ENCODE data around the gene NECAP2.

DNA sequence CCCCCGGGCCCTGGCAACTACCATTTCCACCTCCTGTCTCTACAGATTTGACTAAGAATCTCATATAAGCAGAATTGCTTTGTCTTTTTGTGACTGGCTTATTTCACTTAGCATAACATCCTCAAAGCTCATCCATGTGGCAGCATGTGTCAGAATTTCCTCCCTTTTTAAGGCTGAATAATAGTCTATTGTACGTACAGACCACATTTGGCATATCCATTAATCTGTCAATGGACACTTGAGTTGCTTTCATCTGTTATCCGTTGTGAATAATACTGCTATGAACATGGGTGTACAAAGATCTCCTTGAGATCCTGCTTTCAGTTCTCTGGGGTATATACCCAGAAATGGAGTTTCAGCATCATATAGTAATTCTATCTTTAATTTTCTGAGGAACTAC lies 27.3 kb upstream of the NECAP2 start:
- TF ChIP-seq CTCF (conservative IDR thresholded peaks at IDR 0.05; ENCODE audit: low read length) (no peak), EZH2phosphoT487 (IDR thresholded peaks at IDR 0.05; ENCODE audit: borderline replicate concordance, low read depth, low read length) (no peak)

All from OCI-LY7 (cell line).